PFSK-1 (cell line): ENCODE data around the gene MIEN1.

ENCODE experiments used
- FOXP2 ChIP-seq: optimal IDR thresholded peaks from 2 replicates; pipeline ENCODE3; 2011; ENCODE audit warnings: borderline replicate concordance, control low read depth, inconsistent platforms; ENCODE audit not compliant: insufficient read depth; ENCODE audit errors: extremely low read length, extremely low read depth
- POLR2AphosphoS5 ChIP-seq: IDR thresholded peaks from 2 replicates; pipeline ENCODE4 v1.6.1; 2012; ENCODE audit warnings: low read depth, mild to moderate bottlenecking, control low read depth, low read length, moderate library complexity
- REST ChIP-seq, 2 experiments: IDR thresholded peaks; 2 replicates each; pipeline versions ENCODE4 v1.6.1 to v1.8.0; 2011 to 2012; ENCODE audit warnings: low read depth in 2 of 2, low read length in 2 of 2, control low read depth in 1 of 2, inconsistent platforms in 1 of 2, mild to moderate bottlenecking in 1 of 2, moderate library complexity in 1 of 2; ENCODE audit not compliant: insufficient read depth in 1 of 2
- SIN3A ChIP-seq: IDR thresholded peaks from 2 replicates; pipeline ENCODE4 v1.6.1; 2012; ENCODE audit warnings: mild to moderate bottlenecking, low read length, moderate library complexity, borderline replicate concordance; ENCODE audit not compliant: insufficient read depth
- TAF1 ChIP-seq: IDR thresholded peaks from 2 replicates; pipeline ENCODE4 v1.6.1; 2012; ENCODE audit warnings: low read length, control low read depth, borderline replicate concordance; ENCODE audit not compliant: insufficient read depth

MIEN1 gene

DNA sequence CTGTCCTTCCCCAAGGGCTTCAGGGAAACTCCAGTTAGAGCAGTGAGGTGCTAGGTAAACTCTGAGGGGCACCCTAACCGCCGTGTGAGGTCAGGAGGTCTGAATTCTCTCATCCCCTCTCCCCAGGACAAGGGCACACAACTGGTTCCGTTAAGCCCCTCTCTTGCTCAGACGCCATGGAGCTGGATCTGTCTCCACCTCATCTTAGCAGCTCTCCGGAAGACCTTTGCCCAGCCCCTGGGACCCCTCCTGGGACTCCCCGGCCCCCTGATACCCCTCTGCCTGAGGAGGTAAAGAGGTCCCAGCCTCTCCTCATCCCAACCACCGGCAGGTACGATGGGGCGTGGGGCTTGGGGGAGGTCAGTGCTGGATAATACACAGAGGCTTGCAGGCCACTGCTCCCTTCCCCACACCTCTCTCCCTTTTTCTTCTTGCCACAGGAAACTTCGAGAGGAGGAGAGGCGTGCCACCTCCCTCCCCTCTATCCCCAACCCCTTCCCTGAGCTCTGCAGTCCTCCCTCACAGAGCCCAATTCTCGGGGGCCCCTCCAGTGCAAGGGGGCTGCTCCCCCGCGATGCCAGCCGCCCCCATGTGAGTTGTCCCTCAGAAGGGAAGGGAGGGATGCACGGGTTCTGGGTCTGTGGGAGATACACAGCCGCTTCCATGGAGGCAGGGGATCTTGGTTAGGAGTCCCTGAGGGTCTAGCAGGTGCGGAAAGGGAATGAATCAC, 12.0 kb upstream of the MIEN1 start:
- no peak for TF ChIP-seq FOXP2
- TF ChIP-seq TAF1 = no peak
- no peak for TF ChIP-seq POLR2AphosphoS5
- TF ChIP-seq REST (IDR thresholded peaks at IDR 0.05; ENCODE audit: insufficient read depth in 1 of 2, low read depth in 2 of 2, low read length in 2 of 2) = no peak
- TF ChIP-seq SIN3A = no peak

DNA sequence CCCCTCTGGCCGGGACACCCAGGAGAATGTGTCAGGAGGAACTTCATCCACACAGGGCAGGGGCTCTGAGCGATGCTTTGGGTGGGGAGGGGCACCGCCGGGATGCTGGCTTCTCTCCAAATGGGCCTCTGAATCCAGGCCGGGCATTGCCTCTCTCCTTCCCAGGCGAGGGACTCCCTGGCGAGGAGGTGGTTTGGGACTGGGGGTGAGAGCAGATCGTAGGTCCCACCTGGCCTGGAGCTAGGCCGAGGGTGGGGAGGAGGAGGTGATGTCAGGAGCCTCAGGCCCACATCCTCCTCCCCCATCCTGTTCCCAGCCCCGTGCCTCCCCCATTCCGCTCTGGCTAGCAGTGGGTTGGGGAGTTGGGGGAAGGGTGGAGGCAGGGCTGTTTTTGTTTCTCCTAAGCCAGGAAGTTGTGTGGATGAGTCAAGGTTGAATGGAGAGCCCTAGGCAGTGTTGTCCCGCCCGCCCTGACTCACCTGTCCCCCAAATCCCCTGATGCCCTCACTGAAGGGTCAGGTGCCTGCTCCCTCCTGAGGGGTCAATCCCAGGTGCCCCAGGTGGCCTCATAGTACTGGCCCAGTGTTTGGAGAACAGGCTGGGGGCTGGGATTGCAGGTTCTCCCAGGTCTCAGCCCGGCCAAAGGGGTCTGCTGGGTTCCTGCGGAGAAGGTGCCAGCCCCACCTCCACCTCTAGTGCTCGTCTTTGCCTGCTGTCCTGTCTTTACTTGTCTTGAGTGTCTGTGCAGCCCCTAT, 10.2 kb upstream of the MIEN1 start:
- TF ChIP-seq TAF1 (no peak), FOXP2 (peak; percentile 88), REST (IDR thresholded peaks at IDR 0.05; ENCODE audit: insufficient read depth in 1 of 2, low read depth in 2 of 2, low read length in 2 of 2) (no peak)

DNA sequence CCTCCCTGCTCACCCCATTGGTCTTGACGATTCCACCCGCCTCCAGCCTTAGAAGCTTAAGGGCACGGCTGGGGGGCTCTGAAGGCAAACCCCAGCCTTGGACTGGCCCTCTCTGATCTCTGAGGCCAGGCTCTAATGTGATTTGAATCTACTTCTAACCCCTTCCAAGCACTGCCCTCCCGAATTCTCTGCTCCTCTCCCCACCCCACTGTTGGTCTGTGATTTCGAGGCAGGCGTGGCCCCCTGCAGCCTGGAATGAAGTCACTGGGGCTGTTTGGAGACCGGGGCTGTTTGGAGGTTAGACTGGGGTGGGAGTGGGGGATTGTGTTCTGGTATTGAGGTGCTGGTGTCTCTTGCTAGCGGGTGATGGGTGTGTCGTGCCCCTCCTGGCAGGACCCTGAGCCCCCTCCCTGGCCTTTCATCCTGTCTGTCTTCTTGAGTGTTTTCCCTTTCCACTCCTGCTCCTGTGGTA, 9.6 kb upstream of the MIEN1 start:
- TF ChIP-seq REST (IDR thresholded peaks at IDR 0.05; ENCODE audit: insufficient read depth in 1 of 2, low read depth in 2 of 2, low read length in 2 of 2) (no peak), SIN3A (no peak), POLR2AphosphoS5 (no peak), FOXP2 (no peak), TAF1 (no peak)

- TF ChIP-seq SIN3A (no peak), TAF1 (no peak), REST (IDR thresholded peaks at IDR 0.05; ENCODE audit: insufficient read depth in 1 of 2, low read depth in 2 of 2, low read length in 2 of 2) (no peak), FOXP2 (no peak), POLR2AphosphoS5 (no peak)
These were observed 8.9 kb upstream of the MIEN1 start for GRCh38 chr17:39738983-39739884.
